B cell (primary cell): ENCODE measurements around the gene TASOR. TPM values are rescaled to one million over a fixed set of nuclear protein-coding genes. Genes with fewer than 3 reads are reported as not detected.

ENCODE experiments used
- polyA plus RNA-seq: library from polyadenylated mRNA; depleted of rRNA; stranded (reverse); fragments of >200 nt; gene quantifications from 2 replicates; pipeline ENCODE4 v1.2.3, GENCODE V29; 2012
- total RNA-seq, 2 donors: library from RNA; stranded (reverse); fragments of 120-200 nt in 1 of 2; gene quantifications; 1 replicate in 1 of 2; 2 replicates in 1 of 2; pipeline versions ENCODE4 v1.2.3 to v1.2.4, GENCODE V29; 2013 to 2022

Gene TASOR
- total and polyA plus RNA-seq, 2 donors (not counting 1 experiment from before 2014, with no cell fraction given): 30.9 to 105 TPM

Other genes starting within 250 kb of the TASOR start
- not detected in 2 replicates for gene ERC2, start 214.8 kb downstream of the TASOR start, total RNA-seq
- gene ERC2, start 214.8 kb downstream of the TASOR start, polyA plus RNA-seq: not detected in 2 replicates
- 51.7 and 53.7 TPM in 2 replicates for gene CCDC66, start 126.1 kb downstream of the TASOR start, total RNA-seq
- gene CCDC66, start 126.1 kb downstream of the TASOR start, polyA plus RNA-seq: 12.3 and 15.7 TPM in 2 replicates
- 30.8 and 34.6 TPM in 2 replicates for gene ARHGEF3, start 118.7 kb upstream of the TASOR start, total RNA-seq
- 24.4 and 33.5 TPM in 2 replicates for gene ARHGEF3, start 118.7 kb upstream of the TASOR start, polyA plus RNA-seq